H1 (cell line): Measurements from ENCODE around the gene TSPAN16. TPM values are rescaled to one million over a fixed set of nuclear protein-coding genes. Genes with fewer than 3 reads are reported as not detected.

Experiments
- CTCF ChIA-PET: fragments of 300-600 bp; sonication (Branson Sonifier 250); formaldehyde crosslinking; loops from one replicate; lab custom pipeline; 2021; ENCODE audit not compliant: partially characterized antibody; lab: Charles Lee
- POLR2A ChIA-PET: fragments of 300-600 bp; sonication (Branson Sonifier 250); formaldehyde crosslinking; loops from one replicate; lab custom pipeline; 2021; ENCODE audit warnings: inconsistent platforms; ENCODE audit not compliant: partially characterized antibody; lab: Charles Lee
- DNase-seq, 2 experiments: peaks; one replicate each; pipeline versions ENCODE4 v3.0.0 to v3.0.0-alpha.2; 2010 to 2022; ENCODE audit warnings: low spot score in 2 of 2, low read depth in 1 of 2, mixed read lengths in 1 of 2
- FAIRE-seq: peaks from 2 replicates; lab custom pipeline; 2011; peaks lifted over from hg19 to GRCh38; lab: Jason Lieb, UNC
- H2AFZ ChIP-seq: 2 replicates; pipeline ENCODE4 v1.8.1; 2012; ENCODE audit warnings: low read length, inconsistent platforms
- H2AK5ac ChIP-seq: 2 replicates; pipeline ENCODE4 v1.6.1; 2013; ENCODE audit warnings: low read depth, low read length
- H2BK120ac ChIP-seq: replicated peaks from 2 replicates; pipeline ENCODE3; 2013; ENCODE audit warnings: low read depth, low read length, inconsistent platforms
- H2BK12ac ChIP-seq: 2 replicates; pipeline ENCODE4 v1.6.1; 2013; ENCODE audit warnings: low read depth, low read length
- H2BK15ac ChIP-seq: 2 replicates; pipeline ENCODE4 v1.6.1; 2013; ENCODE audit warnings: low read length
- H2BK20ac ChIP-seq: 2 replicates; pipeline ENCODE4 v1.6.1; 2013; ENCODE audit warnings: low read length
- H2BK5ac ChIP-seq: 2 replicates; pipeline ENCODE4 v1.6.1; 2013; ENCODE audit warnings: low read depth, low read length
- H3K14ac ChIP-seq: 2 replicates; pipeline ENCODE4 v1.6.1; 2013; ENCODE audit warnings: inconsistent platforms; ENCODE audit not compliant: insufficient read length
- H3K18ac ChIP-seq: 2 replicates; pipeline ENCODE4 v1.6.1; 2013; ENCODE audit warnings: low read length; ENCODE audit errors: extremely low read depth
- H3K23ac ChIP-seq: 2 replicates; pipeline ENCODE4 v1.6.1; 2013; ENCODE audit warnings: inconsistent platforms; ENCODE audit not compliant: insufficient read length
- H3K23me2 ChIP-seq: 2 replicates; pipeline ENCODE4 v1.6.1; 2013; ENCODE audit warnings: low read depth, low read length
- H3K27ac ChIP-seq: 2 replicates; pipeline ENCODE4 v1.6.1; 2011; ENCODE audit warnings: low read depth, low read length, inconsistent platforms
- H3K27me3 ChIP-seq, 4 experiments: replicated peaks in 1 of 4; 1 replicate in 1 of 4; 2 replicates in 3 of 4; pipeline versions ENCODE4 v1.6.1 to v1.8.1; 2011 to 2013; ENCODE audit warnings: low read length in 3 of 4, mild to moderate bottlenecking in 3 of 4, inconsistent platforms in 2 of 4, mixed read lengths in 2 of 4, moderate library complexity in 1 of 4; ENCODE audit not compliant: control insufficient read depth in 3 of 4, insufficient read depth in 3 of 4; ENCODE audit errors: extremely low read depth in 1 of 4
- H3K36me3 ChIP-seq, 4 experiments: 2 replicates each; pipeline versions ENCODE4 v1.6.1 to v1.8.1; 2011 to 2013; ENCODE audit warnings: mild to moderate bottlenecking in 4 of 4, low read length in 3 of 4, moderate library complexity in 2 of 4, control low read depth in 1 of 4, inconsistent platforms in 1 of 4; ENCODE audit not compliant: insufficient read depth in 4 of 4, control insufficient read depth in 2 of 4
- H3K4ac ChIP-seq: replicated peaks from 2 replicates; pipeline ENCODE3; 2013; ENCODE audit warnings: low read length, low read depth, mixed read lengths, inconsistent platforms; ENCODE audit not compliant: insufficient read length
- H3K4me1 ChIP-seq, 4 experiments: replicated peaks in 1 of 4; 1 replicate in 1 of 4; 2 replicates in 3 of 4; pipeline versions ENCODE4 v1.6.1 to v1.8.1; 2011 to 2013; ENCODE audit warnings: low read length in 3 of 4, inconsistent platforms in 2 of 4, mixed read lengths in 1 of 4; ENCODE audit not compliant: insufficient read depth in 4 of 4, control insufficient read depth in 3 of 4
- H3K4me2 ChIP-seq, 2 experiments: 2 replicates each; pipeline versions ENCODE4 v1.6.1 to v1.8.1; 2011 to 2013; ENCODE audit warnings: low read depth in 2 of 2, low read length in 2 of 2, control low read depth in 1 of 2, inconsistent platforms in 1 of 2, mild to moderate bottlenecking in 1 of 2; ENCODE audit not compliant: insufficient read depth in 1 of 2
- H3K4me3 ChIP-seq, 4 experiments: fragments of 200-600, 300-600 bp in 1 of 4; sonication (generic), shearing (Covaris generic), sonication (Bioruptor Twin) in 1 of 4; 2 replicates each; pipeline versions ENCODE4 v1.5.1 to v1.8.1; 2011 to 2016; ENCODE audit warnings: low read length in 4 of 4, low read depth in 3 of 4, control low read depth in 2 of 4, inconsistent platforms in 2 of 4, mild to moderate bottlenecking in 2 of 4, mixed read lengths in 1 of 4, moderate library complexity in 1 of 4; ENCODE audit not compliant: insufficient read depth in 2 of 4; ENCODE audit errors: extremely low read depth in 1 of 4
- H3K56ac ChIP-seq: replicated peaks from 2 replicates; pipeline ENCODE3; 2013; ENCODE audit warnings: low read depth, mild to moderate bottlenecking, mixed read lengths, low read length, inconsistent platforms; ENCODE audit not compliant: insufficient read length
- H3K79me1 ChIP-seq: 2 replicates; pipeline ENCODE4 v1.6.1; 2013; ENCODE audit warnings: low read depth, low read length, control low read depth
- H3K79me2 ChIP-seq, 2 experiments: 2 replicates each; pipeline versions ENCODE4 v1.6.1 to v1.8.1; 2012 to 2013; ENCODE audit warnings: low read length in 2 of 2, mild to moderate bottlenecking in 2 of 2, inconsistent platforms in 1 of 2; ENCODE audit not compliant: insufficient read depth in 2 of 2, control insufficient read depth in 1 of 2
- H3K9ac ChIP-seq, 4 experiments: replicated peaks in 1 of 4; 1 replicate in 1 of 4; 2 replicates in 3 of 4; pipeline versions ENCODE4 v1.6.1 to v1.8.1; 2011 to 2013; ENCODE audit warnings: low read depth in 3 of 4, low read length in 3 of 4, control low read depth in 2 of 4, mild to moderate bottlenecking in 2 of 4, moderate library complexity in 2 of 4, inconsistent platforms in 1 of 4; ENCODE audit errors: extremely low read depth in 1 of 4
- H3K9me3 ChIP-seq, 2 experiments: 2 replicates each; pipeline versions ENCODE4 v1.6.1 to v1.8.1; 2012 to 2013; ENCODE audit warnings: mild to moderate bottlenecking in 2 of 2, moderate library complexity in 2 of 2, control low read depth in 1 of 2, inconsistent platforms in 1 of 2, low read depth in 1 of 2, low read length in 1 of 2, mixed read lengths in 1 of 2; ENCODE audit not compliant: insufficient read depth in 2 of 2
- H4K20me1 ChIP-seq, 2 experiments: replicated peaks in 1 of 2; 2 replicates each; pipeline versions ENCODE3 to v1.8.1; 2011 to 2013; ENCODE audit warnings: inconsistent platforms in 2 of 2, low read length in 2 of 2, mild to moderate bottlenecking in 1 of 2; ENCODE audit not compliant: insufficient read depth in 2 of 2, control insufficient read depth in 1 of 2
- H4K5ac ChIP-seq: 2 replicates; pipeline ENCODE4 v1.6.1; 2013; ENCODE audit warnings: low read length, low read depth, mixed read lengths, inconsistent platforms; ENCODE audit not compliant: insufficient read length
- H4K8ac ChIP-seq: 2 replicates; pipeline ENCODE4 v1.8.0; 2013; ENCODE audit warnings: mild to moderate bottlenecking, moderate library complexity, low read length, inconsistent platforms; ENCODE audit not compliant: insufficient read depth; ENCODE audit errors: extremely low read depth
- H4K91ac ChIP-seq: replicated peaks from 2 replicates; pipeline ENCODE3; 2013; ENCODE audit warnings: low read length, mixed read lengths, inconsistent platforms; ENCODE audit not compliant: insufficient read length
- SP2 ChIP-seq: IDR thresholded peaks from 2 replicates; pipeline ENCODE4 v1.6.1; 2012; ENCODE audit warnings: mild to moderate bottlenecking, low read length, inconsistent platforms
- SRF ChIP-seq: IDR thresholded peaks from 2 replicates; pipeline ENCODE4 v1.6.1; 2011; ENCODE audit warnings: mild to moderate bottlenecking, low read depth, low read length, moderate library complexity
- WGBS, 2 experiments: shearing (Covaris generic) in 1 of 2; methylation state at CpG; one replicate each; pipeline versions ENCODE4 v1.1.6 to v1.1.7; 2013 to 2015; ENCODE audit warnings: low lambda C conversion rate in 2 of 2, mixed read lengths in 2 of 2, inconsistent platforms in 1 of 2, low coverage in 1 of 2, missing lambda C conversion rate in 1 of 2; ENCODE audit not compliant: insufficient replicate concordance in 2 of 2, insufficient coverage in 1 of 2, insufficient read length in 1 of 2; ENCODE audit errors: extremely low coverage in 1 of 2, missing lambda C conversion rate in 1 of 2; 5-methylcytosine and 5-hydroxymethylcytosine counted together
- polyA plus RNA-seq, 7 experiments: library from polyadenylated mRNA; depleted of rRNA in 3 of 7; stranded (reverse) in 5 of 7; unstranded in 2 of 7; fragments of >200 nt in 5 of 7; fragments of 200-250 nt in 2 of 7; gene quantifications; 1 replicate in 5 of 7; 2 replicates in 1 of 7; 4 replicates in 1 of 7; pipeline versions ENCODE4 v1.2.1 to v1.2.3, GENCODE V29; 2011 to 2013; ENCODE audit warnings: missing spikeins in 2 of 7, mixed read lengths in 2 of 7
- total RNA-seq: library from RNA; stranded (reverse); fragmentation: NEBNext Ultra II Directional; extraction: Animal tissue kit (Norgen Biotek cat#: 25700); gene quantifications from 2 replicates; pipeline ENCODE4 v1.2.1, GENCODE V29; 2021
- TF ChIP-seq, protein P1 (sequence below), 3 experiments: IDR thresholded peaks; 1 replicate in 2 of 3; 2 replicates in 1 of 3; pipeline versions ENCODE4 v1.5.1 to v1.6.1; 2011; ENCODE audit warnings: low read length in 3 of 3, mild to moderate bottlenecking in 3 of 3, inconsistent platforms in 2 of 3, low read depth in 1 of 3, moderate library complexity in 1 of 3; ENCODE audit not compliant: insufficient read depth in 1 of 3; ENCODE audit errors: control extremely low read depth in 1 of 3

Gene TSPAN16
- total and polyA plus RNA-seq, 2 of the 8 experiments (the other 6 are each of a cell fraction or from before 2014, with no cell fraction given) = not detected

DNA sequence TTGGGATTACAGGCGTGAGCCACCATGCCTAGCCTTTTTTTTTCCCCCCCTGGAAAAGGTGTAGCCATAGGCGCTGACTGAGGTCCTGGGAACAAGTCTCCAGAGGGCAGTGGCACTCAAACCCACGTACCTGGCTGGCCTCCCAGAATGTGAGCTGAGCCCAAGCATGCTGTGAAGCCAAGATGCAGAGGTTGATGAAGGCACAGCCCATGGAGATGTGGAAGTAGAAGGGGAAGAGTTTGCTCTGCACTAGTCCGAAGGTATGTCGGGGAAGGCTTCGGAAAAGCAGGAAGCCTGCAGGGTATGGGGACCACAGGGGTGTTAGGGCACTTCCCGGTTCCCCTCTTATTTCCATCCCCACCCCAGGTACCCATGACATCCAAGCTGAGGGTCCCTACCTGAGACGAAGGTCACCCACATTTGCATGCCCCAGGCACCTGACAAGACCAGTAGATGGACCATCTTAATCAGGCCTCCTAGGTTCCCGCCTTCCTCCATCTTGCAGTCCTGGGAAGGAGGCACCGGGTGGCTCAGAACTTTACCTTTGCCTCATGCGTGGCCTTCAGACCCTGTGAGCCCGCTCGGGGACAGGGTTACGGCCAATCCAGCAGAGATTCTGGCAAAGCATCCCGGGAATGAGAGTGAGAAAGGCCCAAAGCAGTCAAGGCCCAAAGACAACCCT is 49.3 kb downstream of the TSPAN16 start:
- Histone ChIP-seq H3K79me2 (peaks cover 0 to 3% of the 10 kb centered on the region in 2 experiments; a peak in 1 of 4 replicates), H3K4ac (no peak overlapping the region), H3K27me3 (no peaks in the 10 kb centered on the region), H2BK5ac (no peak overlapping the region), H2BK12ac (no peak overlapping the region), H4K91ac (no peak overlapping the region), H3K14ac (no peak overlapping the region), H3K79me1 (peaks cover 5% of the 10 kb centered on the region; the same call in 1 of the 2 replicates), H3K23me2 (peaks cover 12% of the 10 kb centered on the region), H3K56ac (no peak overlapping the region), H3K9ac (no peak overlapping the region)
- FAIRE-seq = no peak
- no peak for DNase-seq
- no peak for TF ChIP-seq SRF
- TF ChIP-seq, protein P1, sequence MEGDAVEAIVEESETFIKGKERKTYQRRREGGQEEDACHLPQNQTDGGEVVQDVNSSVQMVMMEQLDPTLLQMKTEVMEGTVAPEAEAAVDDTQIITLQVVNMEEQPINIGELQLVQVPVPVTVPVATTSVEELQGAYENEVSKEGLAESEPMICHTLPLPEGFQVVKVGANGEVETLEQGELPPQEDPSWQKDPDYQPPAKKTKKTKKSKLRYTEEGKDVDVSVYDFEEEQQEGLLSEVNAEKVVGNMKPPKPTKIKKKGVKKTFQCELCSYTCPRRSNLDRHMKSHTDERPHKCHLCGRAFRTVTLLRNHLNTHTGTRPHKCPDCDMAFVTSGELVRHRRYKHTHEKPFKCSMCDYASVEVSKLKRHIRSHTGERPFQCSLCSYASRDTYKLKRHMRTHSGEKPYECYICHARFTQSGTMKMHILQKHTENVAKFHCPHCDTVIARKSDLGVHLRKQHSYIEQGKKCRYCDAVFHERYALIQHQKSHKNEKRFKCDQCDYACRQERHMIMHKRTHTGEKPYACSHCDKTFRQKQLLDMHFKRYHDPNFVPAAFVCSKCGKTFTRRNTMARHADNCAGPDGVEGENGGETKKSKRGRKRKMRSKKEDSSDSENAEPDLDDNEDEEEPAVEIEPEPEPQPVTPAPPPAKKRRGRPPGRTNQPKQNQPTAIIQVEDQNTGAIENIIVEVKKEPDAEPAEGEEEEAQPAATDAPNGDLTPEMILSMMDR (IDR thresholded peaks at IDR 0.05; ENCODE audit: control extremely low read depth in 1 of 3, insufficient read depth in 1 of 3, low read depth in 1 of 3, low read length in 3 of 3) = no peak
- no peak for TF ChIP-seq SP2
- TF ChIP-seq, all 59 proteins: peak for 0
- H2AFZ ChIP-seq = no peak overlapping the region
- no peak overlapping the region for H2BK20ac ChIP-seq
- CTCF ChIA-PET = interaction anchor here (0.8 to 1.9 kb wide), 5 partner anchors 13 to 209 kb away, joined by 3 to 6 read pairs (median 3); partner anchors contain the start of gene TSPAN16
- peaks cover 0 to 6% of the 10 kb centered on the region in 2 experiments; a peak in 1 of 4 replicates for H3K9me3 ChIP-seq
- no peak overlapping the region for H3K23ac ChIP-seq
- no peak overlapping the region for H2BK120ac ChIP-seq
- peak overlapping the region; percentile 63 to 94 (median 84) for H3K4me3 ChIP-seq
- no peak overlapping the region for H4K8ac ChIP-seq
- H4K20me1 ChIP-seq = no peaks in the 10 kb centered on the region
- peak overlapping the region; percentile 69 to 99 for H3K4me2 ChIP-seq
- H3K27ac ChIP-seq = no peak overlapping the region
- no peaks in the 10 kb centered on the region for H3K36me3 ChIP-seq
- WGBS, 2 experiments = 59% methylated on average over 13 of the region's 15 CpGs; no CpG with 5 or more reads in 1 of the 2 experiments
- no peak overlapping the region for H3K18ac ChIP-seq
- peaks cover 0 to 10% (median 6%) of the 10 kb centered on the region in 4 experiments; a peak in 5 of 7 replicates for H3K4me1 ChIP-seq
- POLR2A ChIA-PET = interaction anchor here (1.2 to 1.3 kb wide), 2 partner anchors 20 to 36 kb away, joined by 3 read pairs; no protein-coding TSS in a partner anchor
- no peak overlapping the region for H2AK5ac ChIP-seq
- H2BK15ac ChIP-seq = no peak overlapping the region
- H4K5ac ChIP-seq = no peak overlapping the region
